ENCODE data around the gene OR8G5. TPM values are rescaled to one million over a fixed set of nuclear protein-coding genes. Genes with fewer than 3 reads are reported as not detected.

OR8G5 gene
- total and polyA plus RNA-seq, 4 donors, result not detected

DNA sequence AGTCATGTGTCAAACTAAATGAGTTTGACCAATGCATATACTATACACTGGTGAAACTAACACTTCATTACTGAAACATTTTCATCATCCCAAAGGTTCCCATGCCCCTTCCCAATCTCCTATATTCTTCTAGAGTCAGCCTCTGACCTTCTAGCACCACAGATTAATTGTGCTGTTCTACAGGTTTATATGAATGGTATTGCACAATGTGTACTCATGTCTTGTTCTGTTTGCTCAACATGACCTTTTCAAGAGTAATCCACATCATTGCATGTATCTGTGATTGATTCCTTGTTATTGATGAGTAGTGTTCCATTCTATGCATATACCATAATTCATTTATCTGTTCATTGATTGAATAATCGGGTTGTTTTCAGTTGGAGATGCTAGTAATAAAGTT, 22.8 kb upstream of the OR8G5 start:
- Histone ChIP-seq H3K4me1 (ENCODE audit: control insufficient read depth in 4 of 4, insufficient read depth in 4 of 4, low read length in 3 of 4) (no peaks in the 10 kb centered on the region), H3K9ac (ENCODE audit: low read depth in 1 of 2, low read length in 2 of 2) (no peak overlapping the region), H3K27ac (ENCODE audit: low read depth in 1 of 2, low read length in 2 of 2) (no peak overlapping the region), H3K27me3 (ENCODE audit: control insufficient read depth in 4 of 4, insufficient read depth in 4 of 4, low read length in 3 of 4) (no peaks in the 10 kb centered on the region), H3K36me3 (ENCODE audit: control insufficient read depth in 4 of 4, insufficient read depth in 3 of 4, low read depth in 1 of 4, low read length in 3 of 4) (no peaks in the 10 kb centered on the region), H3K9me3 (ENCODE audit: control insufficient read depth in 4 of 4, low read length in 3 of 4) (no peaks in the 10 kb centered on the region), H3K4me3 (ENCODE audit: low read depth in 1 of 3, low read length in 3 of 3) (no peak overlapping the region)
- DNase-seq (ENCODE audit: low spot score), result no peak
- WGBS, result 6% methylated on average over 1 of the region's 1 CpG
- TF ChIP-seq RXRA (IDR thresholded peaks at IDR 0.05) (peak in 1 of 2 donors; percentile 29), HNF4A (conservative IDR thresholded peaks at IDR 0.05) (peak in 1 of 2 donors; percentile 31), FOXA2 (IDR thresholded peaks at IDR 0.05) (no peak)

DNA sequence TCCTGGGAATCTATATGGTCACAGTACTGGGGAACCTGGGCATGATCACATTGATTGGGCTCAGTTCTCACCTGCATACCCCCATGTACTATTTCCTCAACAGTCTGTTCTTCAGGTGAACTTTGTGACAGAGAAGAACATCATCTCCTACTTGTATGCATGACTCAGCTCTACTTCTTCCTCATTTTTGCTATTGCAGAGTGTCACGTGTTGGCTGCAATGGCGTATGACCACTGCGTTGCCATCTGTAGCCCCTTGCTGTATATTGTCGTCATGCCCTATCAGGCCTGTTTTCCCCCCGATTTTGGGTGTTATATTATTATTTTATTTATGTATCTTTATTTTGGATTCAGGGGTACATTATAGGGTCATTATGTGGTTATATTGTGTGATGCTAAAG, 17.7 kb upstream of the OR8G5 start:
- TF ChIP-seq NR2F2 (IDR thresholded peaks at IDR 0.05) (no peak), RAD21 (IDR thresholded peaks at IDR 0.05) (no peak), HNF4G (IDR thresholded peaks at IDR 0.05) (no peak), SP1 (IDR thresholded peaks at IDR 0.05) (no peak), JUND (IDR thresholded peaks at IDR 0.05) (no peak), TAF1 (conservative IDR thresholded peaks at IDR 0.05) (no peak), EGR1 (IDR thresholded peaks at IDR 0.05; ENCODE audit: low read depth in 2 of 2) (no peak), RXRA (IDR thresholded peaks at IDR 0.05) (no peak)
- TF ChIP-seq, protein P1, sequence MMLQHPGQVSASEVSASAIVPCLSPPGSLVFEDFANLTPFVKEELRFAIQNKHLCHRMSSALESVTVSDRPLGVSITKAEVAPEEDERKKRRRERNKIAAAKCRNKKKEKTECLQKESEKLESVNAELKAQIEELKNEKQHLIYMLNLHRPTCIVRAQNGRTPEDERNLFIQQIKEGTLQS (IDR thresholded peaks at IDR 0.05), result no peak
- Histone ChIP-seq H3K4me3 (ENCODE audit: low read depth in 1 of 3, low read length in 3 of 3) (no peak overlapping the region), H3K9me3 (ENCODE audit: control insufficient read depth in 4 of 4, low read length in 3 of 4) (no peaks in the 10 kb centered on the region), H3K27ac (ENCODE audit: low read depth in 1 of 2, low read length in 2 of 2) (no peak overlapping the region), H3K9ac (ENCODE audit: low read depth in 1 of 2, low read length in 2 of 2) (no peak overlapping the region), H3K27me3 (ENCODE audit: control insufficient read depth in 4 of 4, insufficient read depth in 4 of 4, low read length in 3 of 4) (no peaks in the 10 kb centered on the region), H3K36me3 (ENCODE audit: control insufficient read depth in 4 of 4, insufficient read depth in 3 of 4, low read depth in 1 of 4, low read length in 3 of 4) (no peaks in the 10 kb centered on the region), H3K4me1 (ENCODE audit: control insufficient read depth in 4 of 4, insufficient read depth in 4 of 4, low read length in 3 of 4) (no peaks in the 10 kb centered on the region)
- 55% methylated on average over 5 of the region's 5 CpGs for WGBS
- no peak for DNase-seq (ENCODE audit: low spot score)

DNA sequence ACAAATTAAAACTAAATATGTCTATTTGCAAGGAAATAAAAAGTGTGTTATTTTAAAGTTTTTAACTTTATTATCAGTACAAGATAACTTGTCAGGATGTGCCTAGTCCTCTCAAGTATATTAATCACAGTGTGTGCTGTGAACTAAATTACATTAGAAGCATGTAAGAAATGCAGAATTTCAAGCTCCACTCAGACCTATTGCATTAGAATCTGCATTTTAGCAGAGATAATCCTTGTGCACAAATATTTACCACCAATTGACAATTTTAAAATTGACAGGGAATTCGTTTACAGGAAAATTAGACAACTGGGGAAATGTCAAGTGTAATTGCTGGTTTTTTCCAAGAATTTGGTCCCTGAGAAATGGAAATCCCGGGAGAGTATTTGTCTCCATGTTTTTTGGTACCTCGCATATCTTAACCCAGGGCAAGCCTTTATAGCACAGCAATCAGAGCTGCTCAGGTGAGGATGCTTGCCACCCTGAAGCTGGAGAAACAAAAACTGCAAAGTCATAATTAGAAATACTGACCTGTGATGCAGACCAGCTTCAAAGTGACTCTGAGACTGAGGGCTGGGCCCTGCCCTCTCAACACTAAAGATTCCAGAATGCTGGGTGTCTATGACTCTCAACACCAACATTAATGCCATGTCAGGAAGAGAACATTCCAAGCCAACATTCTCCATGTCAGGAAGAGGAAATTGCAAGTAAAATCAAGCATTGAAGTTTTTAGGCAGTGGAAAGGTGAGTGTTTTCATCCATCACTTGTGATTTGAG, 15.4 kb upstream of the OR8G5 start, which contains the start of gene OR8G1:
Gene OR8G1 (plus strand): TSS at position 475 of the 777 bp plus-strand sequence. CDS start 8,581 bp downstream, outside the sequence.
- H3K27ac ChIP-seq (ENCODE audit: low read depth in 1 of 2, low read length in 2 of 2), result no peak within 1 kb of the TSS
- no peaks in the 10 kb centered on the region for H3K9me3 ChIP-seq (ENCODE audit: control insufficient read depth in 4 of 4, low read length in 3 of 4)
- no peak for DNase-seq (ENCODE audit: low spot score)
- TF ChIP-seq, protein P2, sequence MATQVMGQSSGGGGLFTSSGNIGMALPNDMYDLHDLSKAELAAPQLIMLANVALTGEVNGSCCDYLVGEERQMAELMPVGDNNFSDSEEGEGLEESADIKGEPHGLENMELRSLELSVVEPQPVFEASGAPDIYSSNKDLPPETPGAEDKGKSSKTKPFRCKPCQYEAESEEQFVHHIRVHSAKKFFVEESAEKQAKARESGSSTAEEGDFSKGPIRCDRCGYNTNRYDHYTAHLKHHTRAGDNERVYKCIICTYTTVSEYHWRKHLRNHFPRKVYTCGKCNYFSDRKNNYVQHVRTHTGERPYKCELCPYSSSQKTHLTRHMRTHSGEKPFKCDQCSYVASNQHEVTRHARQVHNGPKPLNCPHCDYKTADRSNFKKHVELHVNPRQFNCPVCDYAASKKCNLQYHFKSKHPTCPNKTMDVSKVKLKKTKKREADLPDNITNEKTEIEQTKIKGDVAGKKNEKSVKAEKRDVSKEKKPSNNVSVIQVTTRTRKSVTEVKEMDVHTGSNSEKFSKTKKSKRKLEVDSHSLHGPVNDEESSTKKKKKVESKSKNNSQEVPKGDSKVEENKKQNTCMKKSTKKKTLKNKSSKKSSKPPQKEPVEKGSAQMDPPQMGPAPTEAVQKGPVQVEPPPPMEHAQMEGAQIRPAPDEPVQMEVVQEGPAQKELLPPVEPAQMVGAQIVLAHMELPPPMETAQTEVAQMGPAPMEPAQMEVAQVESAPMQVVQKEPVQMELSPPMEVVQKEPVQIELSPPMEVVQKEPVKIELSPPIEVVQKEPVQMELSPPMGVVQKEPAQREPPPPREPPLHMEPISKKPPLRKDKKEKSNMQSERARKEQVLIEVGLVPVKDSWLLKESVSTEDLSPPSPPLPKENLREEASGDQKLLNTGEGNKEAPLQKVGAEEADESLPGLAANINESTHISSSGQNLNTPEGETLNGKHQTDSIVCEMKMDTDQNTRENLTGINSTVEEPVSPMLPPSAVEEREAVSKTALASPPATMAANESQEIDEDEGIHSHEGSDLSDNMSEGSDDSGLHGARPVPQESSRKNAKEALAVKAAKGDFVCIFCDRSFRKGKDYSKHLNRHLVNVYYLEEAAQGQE (IDR thresholded peaks at IDR 0.05), result no peak
- TF ChIP-seq HNF4G (IDR thresholded peaks at IDR 0.05), result no peak
- TF ChIP-seq, protein P1 (IDR thresholded peaks at IDR 0.05), result no peak
- TF ChIP-seq EGR1 (IDR thresholded peaks at IDR 0.05; ENCODE audit: low read depth in 2 of 2), result no peak
- no peak for TF ChIP-seq RXRA (IDR thresholded peaks at IDR 0.05)
- no peak for TF ChIP-seq YY1 (IDR thresholded peaks at IDR 0.05)
- TF ChIP-seq, protein P3, sequence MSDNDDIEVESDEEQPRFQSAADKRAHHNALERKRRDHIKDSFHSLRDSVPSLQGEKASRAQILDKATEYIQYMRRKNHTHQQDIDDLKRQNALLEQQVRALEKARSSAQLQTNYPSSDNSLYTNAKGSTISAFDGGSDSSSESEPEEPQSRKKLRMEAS (IDR thresholded peaks at IDR 0.05), result no peak
- no peak for TF ChIP-seq FOXA2 (IDR thresholded peaks at IDR 0.05)
- TF ChIP-seq FOXA1 (IDR thresholded peaks at IDR 0.05), result no peak
- no peak for TF ChIP-seq HNF4A (conservative IDR thresholded peaks at IDR 0.05)
- TF ChIP-seq JUND (IDR thresholded peaks at IDR 0.05), result no peak
- TF ChIP-seq NR2F2 (IDR thresholded peaks at IDR 0.05), result no peak
- TF ChIP-seq, protein P4, sequence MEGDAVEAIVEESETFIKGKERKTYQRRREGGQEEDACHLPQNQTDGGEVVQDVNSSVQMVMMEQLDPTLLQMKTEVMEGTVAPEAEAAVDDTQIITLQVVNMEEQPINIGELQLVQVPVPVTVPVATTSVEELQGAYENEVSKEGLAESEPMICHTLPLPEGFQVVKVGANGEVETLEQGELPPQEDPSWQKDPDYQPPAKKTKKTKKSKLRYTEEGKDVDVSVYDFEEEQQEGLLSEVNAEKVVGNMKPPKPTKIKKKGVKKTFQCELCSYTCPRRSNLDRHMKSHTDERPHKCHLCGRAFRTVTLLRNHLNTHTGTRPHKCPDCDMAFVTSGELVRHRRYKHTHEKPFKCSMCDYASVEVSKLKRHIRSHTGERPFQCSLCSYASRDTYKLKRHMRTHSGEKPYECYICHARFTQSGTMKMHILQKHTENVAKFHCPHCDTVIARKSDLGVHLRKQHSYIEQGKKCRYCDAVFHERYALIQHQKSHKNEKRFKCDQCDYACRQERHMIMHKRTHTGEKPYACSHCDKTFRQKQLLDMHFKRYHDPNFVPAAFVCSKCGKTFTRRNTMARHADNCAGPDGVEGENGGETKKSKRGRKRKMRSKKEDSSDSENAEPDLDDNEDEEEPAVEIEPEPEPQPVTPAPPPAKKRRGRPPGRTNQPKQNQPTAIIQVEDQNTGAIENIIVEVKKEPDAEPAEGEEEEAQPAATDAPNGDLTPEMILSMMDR (IDR thresholded peaks at IDR 0.05; ENCODE audit: low read depth, low read length, missing input control), result no peak
- TF ChIP-seq GABPA (IDR thresholded peaks at IDR 0.05 in 1 of 2, conservative IDR thresholded peaks at IDR 0.05 in 1 of 2), result no peak
- no peak for TF ChIP-seq SP1 (IDR thresholded peaks at IDR 0.05)
- TF ChIP-seq TAF1 (conservative IDR thresholded peaks at IDR 0.05), result no peak
- TF ChIP-seq, protein P5, sequence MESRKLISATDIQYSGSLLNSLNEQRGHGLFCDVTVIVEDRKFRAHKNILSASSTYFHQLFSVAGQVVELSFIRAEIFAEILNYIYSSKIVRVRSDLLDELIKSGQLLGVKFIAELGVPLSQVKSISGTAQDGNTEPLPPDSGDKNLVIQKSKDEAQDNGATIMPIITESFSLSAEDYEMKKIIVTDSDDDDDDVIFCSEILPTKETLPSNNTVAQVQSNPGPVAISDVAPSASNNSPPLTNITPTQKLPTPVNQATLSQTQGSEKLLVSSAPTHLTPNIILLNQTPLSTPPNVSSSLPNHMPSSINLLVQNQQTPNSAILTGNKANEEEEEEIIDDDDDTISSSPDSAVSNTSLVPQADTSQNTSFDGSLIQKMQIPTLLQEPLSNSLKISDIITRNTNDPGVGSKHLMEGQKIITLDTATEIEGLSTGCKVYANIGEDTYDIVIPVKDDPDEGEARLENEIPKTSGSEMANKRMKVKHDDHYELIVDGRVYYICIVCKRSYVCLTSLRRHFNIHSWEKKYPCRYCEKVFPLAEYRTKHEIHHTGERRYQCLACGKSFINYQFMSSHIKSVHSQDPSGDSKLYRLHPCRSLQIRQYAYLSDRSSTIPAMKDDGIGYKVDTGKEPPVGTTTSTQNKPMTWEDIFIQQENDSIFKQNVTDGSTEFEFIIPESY (IDR thresholded peaks at IDR 0.05), result no peak
- TF ChIP-seq RAD21 (IDR thresholded peaks at IDR 0.05), result no peak
- H3K36me3 ChIP-seq (ENCODE audit: control insufficient read depth in 4 of 4, insufficient read depth in 3 of 4, low read depth in 1 of 4, low read length in 3 of 4), result no peaks in the 10 kb centered on the region
- H3K9ac ChIP-seq (ENCODE audit: low read depth in 1 of 2, low read length in 2 of 2), result no peak within 1 kb of the TSS
- no peaks in the 10 kb centered on the region for H3K4me1 ChIP-seq (ENCODE audit: control insufficient read depth in 4 of 4, insufficient read depth in 4 of 4, low read length in 3 of 4)
- 59% methylated on average over 3 of the region's 3 CpGs for WGBS
- H3K4me3 ChIP-seq (ENCODE audit: low read depth in 1 of 3, low read length in 3 of 3), result no peak within 1 kb of the TSS
- no peaks in the 10 kb centered on the region for H3K27me3 ChIP-seq (ENCODE audit: control insufficient read depth in 4 of 4, insufficient read depth in 4 of 4, low read length in 3 of 4)
